ENCODE results near the gene KCNIP2. TPM values are rescaled to one million over a fixed set of nuclear protein-coding genes. Genes with fewer than 3 reads are reported as not detected.

The KCNIP2 gene
- total RNA-seq, 2 donors from 2014 or later = 1.8 to 13.5 TPM

GRCh38 chr10:101887775-101888174 is 44.2 kb upstream of the KCNIP2 start:
- DNase-seq = no peak
- ATAC-seq = no peak
- TF ChIP-seq CTCF (IDR thresholded peaks at IDR 0.05) (no peak), POLR2A (IDR thresholded peaks at IDR 0.05) (no peak)
- 88 to 90% methylated on average over 5 of the region's 5 CpGs for WGBS, 2 donors
- H3K9me3 ChIP-seq = no peaks in the 10 kb centered on the region
- intact Hi-C loops (cut with DNase I) = no loop called here
- no peaks in the 10 kb centered on the region for H3K36me3 ChIP-seq (replicated peaks in 1 of 2; ENCODE audit: insufficient read depth in 1 of 2, low read depth in 2 of 2)
- no peaks in the 10 kb centered on the region for H3K4me1 ChIP-seq
- no peak overlapping the region for H3K27ac ChIP-seq
- no peaks in the 10 kb centered on the region for H3K27me3 ChIP-seq
- no peak overlapping the region for H3K4me3 ChIP-seq

- no peaks in the 10 kb centered on the region for H3K27me3 ChIP-seq
- WGBS, 2 donors = 57 to 65% methylated on average over 1 of the region's 1 CpG
- H3K36me3 ChIP-seq (replicated peaks in 1 of 2; ENCODE audit: insufficient read depth in 1 of 2, low read depth in 2 of 2) = no peaks in the 10 kb centered on the region
- ATAC-seq (no peak), DNase-seq (no peak)
- TF ChIP-seq CTCF (IDR thresholded peaks at IDR 0.05) (no peak), POLR2A (IDR thresholded peaks at IDR 0.05) (no peak)
- H3K4me1 ChIP-seq = no peaks in the 10 kb centered on the region
- intact Hi-C loops (cut with DNase I) = no loop called here
- no peaks in the 10 kb centered on the region for H3K9me3 ChIP-seq
- no peak overlapping the region for H3K4me3 ChIP-seq
- no peak overlapping the region for H3K27ac ChIP-seq
These were observed 43.1 kb upstream of the KCNIP2 start for GRCh38 chr10:101886521-101887312.

GRCh38 chr10:101881036-101881774 is 37.6 kb upstream of the KCNIP2 start:
- ATAC-seq = no peak
- H3K36me3 ChIP-seq (replicated peaks in 1 of 2; ENCODE audit: insufficient read depth in 1 of 2, low read depth in 2 of 2) = no peaks in the 10 kb centered on the region
- no peaks in the 10 kb centered on the region for H3K9me3 ChIP-seq
- no peak for DNase-seq
- intact Hi-C loops (cut with DNase I) = no loop called here
- no peak overlapping the region for H3K27ac ChIP-seq
- H3K4me3 ChIP-seq = no peak overlapping the region
- WGBS, 2 donors = 79 to 85% methylated on average over 2 of the region's 2 CpGs
- no peaks in the 10 kb centered on the region for H3K27me3 ChIP-seq
- no peaks in the 10 kb centered on the region for H3K4me1 ChIP-seq
- TF ChIP-seq CTCF (IDR thresholded peaks at IDR 0.05) (no peak), POLR2A (IDR thresholded peaks at IDR 0.05) (no peak)

GRCh38 chr10:101880232-101880573 is 36.6 kb upstream of the KCNIP2 start:
- ATAC-seq (no peak), DNase-seq (no peak)
- no peak overlapping the region for H3K4me3 ChIP-seq
- WGBS, 2 donors = 81 to 85% methylated on average over 2 of the region's 2 CpGs
- H3K9me3 ChIP-seq = no peaks in the 10 kb centered on the region
- intact Hi-C loops (cut with DNase I) = no loop called here
- H3K36me3 ChIP-seq (replicated peaks in 1 of 2; ENCODE audit: insufficient read depth in 1 of 2, low read depth in 2 of 2) = no peaks in the 10 kb centered on the region
- TF ChIP-seq POLR2A (IDR thresholded peaks at IDR 0.05) (no peak), CTCF (IDR thresholded peaks at IDR 0.05) (no peak)
- no peaks in the 10 kb centered on the region for H3K4me1 ChIP-seq
- no peak overlapping the region for H3K27ac ChIP-seq
- H3K27me3 ChIP-seq = no peaks in the 10 kb centered on the region
